Smooth muscle cell (in vitro differentiated cells): ENCODE results near the gene PLAGL2. TPM values are rescaled to one million over a fixed set of nuclear protein-coding genes. Genes with fewer than 3 reads are reported as not detected.

Source experiments
- DNase-seq: peaks from one replicate; lab custom pipeline; 2025; ENCODE audit not compliant: unreplicated experiment; lab: John Stamatoyannopoulos, UW
- H2AFZ ChIP-seq: fragments of 200-600 bp; sonication (generic); 2 replicates; pipeline ENCODE4 v1.6.0; 2016; ENCODE audit warnings: antibody characterized with exemption, low read depth, mild to moderate bottlenecking
- H3F3A ChIP-seq: fragments of 200-600 bp; sonication (generic); 2 replicates; pipeline ENCODE4 v1.6.0; 2017; ENCODE audit warnings: antibody characterized with exemption, low read depth
- H3K27ac ChIP-seq: fragments of 200-600 bp; sonication (generic); 2 replicates; pipeline ENCODE4 v1.5.1; 2016; ENCODE audit warnings: low read depth, mild to moderate bottlenecking
- H3K27me3 ChIP-seq: fragments of 200-600 bp; sonication (generic); 2 replicates; pipeline ENCODE4 v1.6.1; 2016; ENCODE audit warnings: low read depth, mild to moderate bottlenecking
- H3K36me3 ChIP-seq: fragments of 200-600 bp; sonication (generic); 2 replicates; pipeline ENCODE4 v1.5.1; 2016; ENCODE audit warnings: low read depth
- H3K4me1 ChIP-seq: fragments of 200-600 bp; sonication (generic); 2 replicates; pipeline ENCODE4 v1.5.1; 2016; ENCODE audit warnings: low read depth
- H3K4me2 ChIP-seq: fragments of 200-600 bp; sonication (generic); 2 replicates; pipeline ENCODE4 v1.6.0; 2016; ENCODE audit warnings: mild to moderate bottlenecking
- H3K4me3 ChIP-seq: fragments of 200-600 bp; sonication (generic); 2 replicates; pipeline ENCODE4 v1.5.1; 2016; ENCODE audit warnings: mild to moderate bottlenecking
- H3K79me2 ChIP-seq: fragments of 200-600 bp; sonication (generic); 2 replicates; pipeline ENCODE4 v1.6.0; 2016; ENCODE audit warnings: low read depth, mild to moderate bottlenecking
- H3K9ac ChIP-seq: fragments of 200-600 bp; sonication (generic); 2 replicates; pipeline ENCODE4 v1.6.0; 2016; ENCODE audit warnings: low read depth
- H3K9me3 ChIP-seq: fragments of 200-600 bp; sonication (generic); replicated peaks from 2 replicates; pipeline ENCODE4 v1.5.1; 2016; ENCODE audit warnings: low read depth
- H4K20me1 ChIP-seq: fragments of 200-600 bp; sonication (generic); 2 replicates; pipeline ENCODE4 v1.6.0; 2016; ENCODE audit warnings: low read depth
- CTCF ChIP-seq: fragments of 200-600 bp; sonication (generic); IDR thresholded peaks from 2 replicates; pipeline ENCODE4 v1.5.1; 2017; ENCODE audit warnings: borderline replicate concordance, mild to moderate bottlenecking, antibody characterized with exemption; ENCODE audit not compliant: insufficient read depth, poor library complexity, severe bottlenecking
- WGBS: methylation state at CpG from one replicate; pipeline ENCODE4 v1.1.7; 2016; ENCODE audit warnings: low lambda C conversion rate; 5-methylcytosine and 5-hydroxymethylcytosine counted together
- polyA plus RNA-seq: library from polyadenylated mRNA; unstranded; fragments of >200 nt; fragmentation: Nextera tagmentation; extraction: Ambion mirVana; gene quantifications from 2 replicates; pipeline ENCODE4 v1.2.1, GENCODE V29; 2016
- total RNA-seq: library from RNA; depleted of rRNA; stranded (reverse); fragments of >200 nt; gene quantifications from 2 replicates; pipeline ENCODE4 v1.2.3, GENCODE V29; 2014

Gene PLAGL2
- total and polyA plus RNA-seq, 2 experiments from 2014 or later = 10.4 to 18.7 TPM

- Histone ChIP-seq H3K4me2 (no peak overlapping the region), H3K27me3 (no peaks in the 10 kb centered on the region), H3K4me3 (no peak overlapping the region), H3K9ac (no peak overlapping the region), H3K4me1 (no peaks in the 10 kb centered on the region), H3K79me2 (peaks cover 4% of the 10 kb centered on the region), H2AFZ (no peak overlapping the region), H3K36me3 (peaks cover 25% of the 10 kb centered on the region), H3F3A (no peaks in the 10 kb centered on the region), H4K20me1 (peaks cover 10% of the 10 kb centered on the region), H3K27ac (no peak overlapping the region), H3K9me3 (no peaks in the 10 kb centered on the region)
- WGBS = 99% methylated on average over 5 of the region's 5 CpGs
- no peak for TF ChIP-seq CTCF
- no peak for DNase-seq
These were observed 10.8 kb upstream of the PLAGL2 start for GRCh38 chr20:32218156-32218900.

GRCh38 chr20:32216179-32217142 is 8.9 kb upstream of the PLAGL2 start:
- no peak overlapping the region for H2AFZ ChIP-seq
- peaks cover 22% of the 10 kb centered on the region for H3K36me3 ChIP-seq
- no peak overlapping the region for H3K9ac ChIP-seq
- no peaks in the 10 kb centered on the region for H3K4me1 ChIP-seq
- H3K79me2 ChIP-seq = peaks cover 4% of the 10 kb centered on the region
- no peak overlapping the region for H3K4me3 ChIP-seq
- no peak for TF ChIP-seq CTCF
- no peak overlapping the region for H3K27ac ChIP-seq
- no peak for DNase-seq
- 96% methylated on average over 13 of the region's 13 CpGs for WGBS
- peaks cover 10% of the 10 kb centered on the region for H4K20me1 ChIP-seq
- no peaks in the 10 kb centered on the region for H3K9me3 ChIP-seq
- H3K27me3 ChIP-seq = no peaks in the 10 kb centered on the region
- no peak overlapping the region for H3K4me2 ChIP-seq
- H3F3A ChIP-seq = no peaks in the 10 kb centered on the region

- TF ChIP-seq CTCF = no peak
- Histone ChIP-seq H3K79me2 (peaks cover 4% of the 10 kb centered on the region), H3K9ac (no peak overlapping the region), H2AFZ (no peak overlapping the region), H3K36me3 (peaks cover 22% of the 10 kb centered on the region), H3F3A (no peaks in the 10 kb centered on the region), H3K4me2 (no peak overlapping the region), H3K4me1 (no peaks in the 10 kb centered on the region), H3K9me3 (no peaks in the 10 kb centered on the region), H3K27me3 (no peaks in the 10 kb centered on the region), H3K4me3 (no peak overlapping the region), H3K27ac (no peak overlapping the region), H4K20me1 (peaks cover 5% of the 10 kb centered on the region)
- DNase-seq = no peak
- WGBS = 98% methylated on average over 3 of the region's 3 CpGs
These were observed 8.2 kb upstream of the PLAGL2 start for GRCh38 chr20:32215729-32216128.
